ENCODE data around the gene PUS1.

PUS1 gene

DNA sequence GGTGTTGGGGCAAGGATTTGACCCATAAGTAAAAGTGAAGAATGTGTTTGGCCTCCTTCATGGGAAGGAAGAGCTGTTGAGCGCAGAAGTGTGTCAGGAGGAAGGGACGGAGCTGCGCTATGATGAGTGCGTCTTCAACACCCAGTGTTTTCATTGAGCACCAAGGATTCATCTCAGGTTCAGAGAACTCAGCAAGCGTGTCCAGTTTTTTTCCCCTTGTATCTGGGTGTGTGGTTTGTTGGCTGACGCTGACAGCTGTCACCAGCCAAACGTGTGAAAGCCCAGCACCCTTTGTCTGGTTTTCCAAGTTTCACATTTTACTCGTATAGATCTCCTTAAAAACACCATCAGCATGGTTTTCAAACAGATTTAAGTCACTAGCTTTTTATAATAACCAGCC, 33.0 kb downstream of the PUS1 start:
- no peak for DNase-seq (ENCODE audit: extremely low read depth, low read depth)
- TF ChIP-seq, protein P1, sequence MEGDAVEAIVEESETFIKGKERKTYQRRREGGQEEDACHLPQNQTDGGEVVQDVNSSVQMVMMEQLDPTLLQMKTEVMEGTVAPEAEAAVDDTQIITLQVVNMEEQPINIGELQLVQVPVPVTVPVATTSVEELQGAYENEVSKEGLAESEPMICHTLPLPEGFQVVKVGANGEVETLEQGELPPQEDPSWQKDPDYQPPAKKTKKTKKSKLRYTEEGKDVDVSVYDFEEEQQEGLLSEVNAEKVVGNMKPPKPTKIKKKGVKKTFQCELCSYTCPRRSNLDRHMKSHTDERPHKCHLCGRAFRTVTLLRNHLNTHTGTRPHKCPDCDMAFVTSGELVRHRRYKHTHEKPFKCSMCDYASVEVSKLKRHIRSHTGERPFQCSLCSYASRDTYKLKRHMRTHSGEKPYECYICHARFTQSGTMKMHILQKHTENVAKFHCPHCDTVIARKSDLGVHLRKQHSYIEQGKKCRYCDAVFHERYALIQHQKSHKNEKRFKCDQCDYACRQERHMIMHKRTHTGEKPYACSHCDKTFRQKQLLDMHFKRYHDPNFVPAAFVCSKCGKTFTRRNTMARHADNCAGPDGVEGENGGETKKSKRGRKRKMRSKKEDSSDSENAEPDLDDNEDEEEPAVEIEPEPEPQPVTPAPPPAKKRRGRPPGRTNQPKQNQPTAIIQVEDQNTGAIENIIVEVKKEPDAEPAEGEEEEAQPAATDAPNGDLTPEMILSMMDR (IDR thresholded peaks at IDR 0.05; ENCODE audit: low read depth, low read length), result no peak

DNA sequence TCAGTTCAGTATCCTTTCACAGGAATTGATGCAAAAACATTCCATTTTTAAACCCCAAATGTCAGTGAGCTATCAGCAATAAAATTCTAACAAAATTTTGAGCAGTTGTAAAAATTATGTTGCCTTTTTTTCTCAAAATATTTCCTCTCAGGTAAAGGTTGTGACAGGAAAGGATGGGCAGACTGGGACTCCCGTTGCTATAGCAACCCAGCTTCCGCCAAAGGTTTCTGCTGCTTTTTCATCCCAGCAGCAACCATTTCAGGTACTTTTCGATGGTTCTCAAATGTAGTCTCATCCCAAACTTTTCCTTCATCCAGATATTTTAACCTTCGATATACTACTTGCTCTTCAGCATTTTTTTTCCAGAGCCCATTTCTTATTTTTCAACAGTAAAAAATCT, 34.3 kb downstream of the PUS1 start:
- TF ChIP-seq, protein P1 (IDR thresholded peaks at IDR 0.05; ENCODE audit: low read depth, low read length), result no peak

DNA sequence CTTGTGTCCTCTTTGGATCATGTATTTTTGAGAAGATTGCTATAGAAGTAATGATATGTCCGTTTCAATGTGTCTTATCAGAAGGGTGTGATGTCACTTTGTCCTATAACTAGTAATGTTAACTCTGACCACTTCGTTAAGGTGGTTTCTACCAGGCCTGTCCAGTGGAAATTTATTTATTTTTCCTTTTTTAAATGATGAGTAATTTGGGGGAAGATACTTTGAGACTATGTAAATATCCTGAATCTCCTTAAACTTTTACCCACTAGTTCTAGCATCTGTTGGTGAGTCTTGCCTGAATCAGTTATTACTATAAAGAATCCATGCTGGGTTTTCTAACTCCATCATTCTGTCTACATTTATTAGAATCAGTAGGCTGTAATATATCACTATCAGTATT, 36.0 kb downstream of the PUS1 start:
- TF ChIP-seq, protein P1 (IDR thresholded peaks at IDR 0.05; ENCODE audit: low read depth, low read length), result no peak
- no peak for DNase-seq (ENCODE audit: extremely low read depth, low read depth)

More for the DNA sequence above, 34.3 kb downstream of the PUS1 start:
- DNase-seq (ENCODE audit: extremely low read depth, low read depth), result no peak

DNA sequence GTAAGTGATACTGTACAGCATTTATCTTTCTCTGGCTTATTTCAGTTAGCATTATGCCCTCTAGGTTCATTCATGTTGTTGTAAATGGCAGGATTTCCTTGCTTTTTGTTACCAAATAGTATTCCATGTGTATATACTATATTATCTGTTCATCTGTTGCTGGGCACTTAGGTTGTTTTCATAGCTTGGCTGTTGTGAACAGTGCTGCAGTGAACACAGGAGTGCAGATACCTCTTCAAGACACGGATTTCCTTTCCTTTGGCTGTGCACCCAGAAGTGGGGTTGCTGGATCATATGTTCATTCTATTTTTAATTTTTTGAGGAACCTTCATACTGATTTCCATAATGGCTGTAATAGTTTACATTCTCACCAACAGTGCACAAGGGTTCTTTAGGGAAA, 42.1 kb downstream of the PUS1 start:
- TF ChIP-seq, protein P1 (IDR thresholded peaks at IDR 0.05; ENCODE audit: low read depth, low read length), result no peak
- no peak for DNase-seq (ENCODE audit: extremely low read depth, low read depth)

DNA sequence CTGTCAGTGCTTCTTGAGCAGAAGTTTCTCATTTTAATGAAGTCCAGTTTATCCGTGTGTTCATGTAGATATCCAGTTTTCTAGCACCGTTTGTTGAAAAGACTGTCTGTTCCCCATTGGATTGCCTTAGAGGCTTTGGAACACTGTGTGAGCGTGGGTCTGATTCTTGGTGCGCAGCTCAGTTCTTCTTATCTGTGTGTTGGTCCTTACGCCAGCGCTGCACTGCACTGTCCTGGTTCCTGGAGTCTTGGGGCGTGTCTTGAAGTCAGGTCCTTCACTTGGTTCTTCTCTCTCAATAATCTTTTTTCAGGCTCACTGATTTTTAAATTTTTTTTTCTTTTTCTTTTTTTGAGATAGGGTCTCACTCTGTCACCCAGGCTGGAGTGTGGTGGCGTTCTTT, 46.2 kb downstream of the PUS1 start:
- no peak for DNase-seq (ENCODE audit: extremely low read depth, low read depth)
- TF ChIP-seq, protein P1 (IDR thresholded peaks at IDR 0.05; ENCODE audit: low read depth, low read length), result no peak

DNA sequence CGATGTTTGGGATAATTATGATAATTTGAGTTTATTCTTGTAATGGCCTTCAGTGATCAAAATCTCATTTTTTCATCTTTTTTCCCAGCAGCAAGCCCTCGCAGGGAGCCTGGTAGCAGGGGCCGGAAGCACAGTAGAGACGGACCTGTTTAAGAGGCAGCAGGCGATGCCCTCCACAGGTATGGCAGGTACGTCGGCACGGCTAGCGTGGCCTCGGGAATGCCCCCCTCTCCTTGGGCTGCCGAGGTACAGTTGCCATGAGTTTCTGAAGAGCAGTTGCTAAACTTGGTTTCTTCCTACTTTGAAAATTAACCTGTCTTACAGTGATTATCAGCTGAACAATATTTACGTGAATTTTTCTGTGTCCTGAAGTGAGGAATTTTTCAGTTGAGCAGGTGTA, 50.5 kb downstream of the PUS1 start:
- TF ChIP-seq, protein P1 (IDR thresholded peaks at IDR 0.05; ENCODE audit: low read depth, low read length), result no peak
- no peak for DNase-seq (ENCODE audit: extremely low read depth, low read depth)

DNA sequence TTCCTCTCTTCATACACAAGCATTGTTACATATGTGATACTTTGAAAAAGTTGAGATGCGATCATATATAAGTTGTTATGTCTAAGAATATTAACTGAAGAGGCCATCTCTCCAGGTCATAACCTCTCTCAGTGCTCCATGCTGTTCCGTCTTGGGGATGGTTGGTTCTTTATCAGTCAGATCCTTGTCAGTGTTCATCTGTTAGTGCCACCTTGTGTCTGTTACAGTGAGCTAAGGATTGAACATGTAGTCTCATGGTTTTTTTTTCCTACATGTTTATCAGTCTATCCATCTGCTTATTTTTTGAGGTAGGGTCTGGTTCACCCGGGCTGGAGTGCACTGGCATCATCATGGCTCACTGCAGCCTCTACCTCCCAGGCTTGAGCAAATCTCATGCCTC, 51.2 kb downstream of the PUS1 start:
- TF ChIP-seq, protein P1 (IDR thresholded peaks at IDR 0.05; ENCODE audit: low read depth, low read length), result no peak
- no peak for DNase-seq (ENCODE audit: extremely low read depth, low read depth)

Data from AG09319 (cell line).